HG03378 (cell line): Measurements from ENCODE around the gene YWHAB.

ENCODE experiments used
- ATAC-seq: cut with Tn5 transposase; IDR thresholded peaks from one replicate; pipeline ENCODE4 v1.9.1; 2021; ENCODE audit warnings: mild to moderate bottlenecking, moderate library complexity; ENCODE audit not compliant: unreplicated experiment

The YWHAB gene

DNA sequence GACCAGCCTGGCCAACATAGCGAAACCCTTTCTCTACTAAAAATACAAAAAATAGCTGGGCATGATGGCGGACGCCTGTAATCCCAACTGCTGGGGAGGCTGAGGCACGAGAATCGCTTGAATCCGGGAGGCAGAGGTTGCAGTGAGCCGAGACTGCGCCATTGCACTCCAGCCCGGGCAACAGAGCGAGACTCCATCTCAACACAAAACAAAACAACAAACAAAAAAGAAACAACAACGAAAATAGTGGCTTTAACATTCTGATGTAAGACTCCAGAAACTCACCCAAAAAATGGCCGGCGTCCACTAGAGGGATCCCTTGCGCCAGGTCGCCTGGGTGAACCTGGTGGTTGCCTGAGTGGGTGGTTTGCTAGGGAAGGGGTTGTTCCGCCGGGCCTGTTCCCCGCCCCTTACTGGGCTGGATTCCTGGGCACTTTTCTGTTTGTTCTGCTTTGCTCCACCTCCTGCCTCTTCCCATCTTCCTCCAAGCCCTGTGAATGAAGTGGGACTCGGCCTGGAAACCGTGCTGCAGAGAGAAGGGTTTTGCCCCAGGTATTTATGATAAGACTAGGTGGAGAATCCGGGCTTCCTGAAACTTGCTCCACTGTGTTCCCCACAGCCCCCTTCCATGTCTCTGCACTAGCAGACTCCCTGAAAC lies 25.9 kb downstream of the YWHAB start:
- ATAC-seq: no peak

DNA sequence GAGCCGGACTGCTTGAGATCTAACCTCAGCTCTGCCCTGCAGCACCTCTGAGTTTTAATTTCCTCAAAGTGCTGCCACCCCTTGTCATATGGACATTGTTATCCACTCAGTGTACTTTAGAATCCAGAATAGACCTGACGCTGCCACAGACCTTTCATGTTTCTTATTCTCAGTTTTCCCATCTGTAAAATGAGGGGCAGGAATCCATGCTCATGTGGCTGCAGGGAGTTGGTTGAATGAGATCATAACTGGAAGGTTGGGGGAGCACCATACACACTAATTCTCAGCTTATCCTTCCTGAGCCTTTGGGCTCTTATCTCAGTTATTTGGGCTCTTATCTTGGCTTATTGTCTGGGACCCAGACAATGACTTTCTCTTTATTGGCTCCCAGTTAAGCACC lies 26.7 kb downstream of the YWHAB start:
- no peak for ATAC-seq

DNA sequence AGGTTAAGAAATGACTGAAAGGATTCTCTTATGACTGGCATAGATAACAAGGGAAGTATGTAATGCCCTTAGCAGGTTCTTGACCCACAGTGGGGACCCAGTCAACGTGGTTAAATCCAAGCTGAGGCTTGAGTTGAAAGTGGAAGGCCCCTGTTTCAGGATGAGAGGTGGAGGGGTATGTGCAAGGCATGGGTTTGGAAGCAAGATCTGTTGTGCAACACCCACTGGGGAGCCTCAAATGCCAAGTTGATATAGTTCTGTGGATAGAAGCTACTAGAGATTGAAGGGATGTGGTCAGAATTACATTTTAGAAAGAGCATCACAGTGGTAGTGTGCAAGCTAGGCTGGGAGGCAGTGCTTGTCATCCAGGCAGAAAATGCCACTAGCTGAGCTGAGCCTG lies 29.4 kb downstream of the YWHAB start:
- no peak for ATAC-seq

DNA sequence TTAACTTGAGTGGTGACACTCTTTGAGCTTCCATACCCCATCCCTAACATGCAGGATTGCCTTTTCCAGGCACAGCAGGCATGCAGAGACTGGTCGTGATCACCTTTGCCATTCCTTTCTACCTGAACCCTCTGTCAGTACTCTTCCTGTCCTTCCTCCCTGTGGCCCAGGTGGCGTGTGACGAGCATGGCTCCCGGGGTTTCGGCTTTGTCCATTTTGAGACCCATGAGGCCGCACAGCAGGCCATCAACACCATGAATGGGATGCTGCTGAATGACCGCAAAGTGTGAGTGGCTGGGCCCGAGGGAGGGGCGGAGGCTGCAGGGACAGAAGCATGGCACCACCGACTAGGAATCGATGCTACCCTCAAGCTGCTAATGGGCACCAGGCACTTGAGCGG lies 31.1 kb downstream of the YWHAB start:
- no peak for ATAC-seq

DNA sequence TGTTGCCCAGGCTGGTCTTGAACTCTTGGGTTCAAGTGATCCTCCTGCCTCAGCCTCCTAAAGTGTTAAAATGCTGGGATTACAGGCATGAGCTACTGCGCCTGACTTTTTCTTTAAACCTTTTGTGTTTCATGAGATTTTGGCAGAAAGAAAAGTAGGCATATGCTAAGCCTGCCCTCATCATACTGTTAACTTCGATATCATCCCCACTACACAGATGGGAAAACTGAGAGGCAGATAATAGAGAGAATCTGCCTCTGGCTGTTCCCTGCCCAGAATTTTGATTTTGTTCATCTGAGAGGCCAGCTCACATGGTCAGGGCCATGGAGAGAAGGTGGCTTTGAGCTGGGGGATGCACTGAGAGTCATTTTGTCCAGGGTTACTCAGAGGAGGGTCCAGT lies 31.9 kb downstream of the YWHAB start:
- ATAC-seq: no peak

DNA sequence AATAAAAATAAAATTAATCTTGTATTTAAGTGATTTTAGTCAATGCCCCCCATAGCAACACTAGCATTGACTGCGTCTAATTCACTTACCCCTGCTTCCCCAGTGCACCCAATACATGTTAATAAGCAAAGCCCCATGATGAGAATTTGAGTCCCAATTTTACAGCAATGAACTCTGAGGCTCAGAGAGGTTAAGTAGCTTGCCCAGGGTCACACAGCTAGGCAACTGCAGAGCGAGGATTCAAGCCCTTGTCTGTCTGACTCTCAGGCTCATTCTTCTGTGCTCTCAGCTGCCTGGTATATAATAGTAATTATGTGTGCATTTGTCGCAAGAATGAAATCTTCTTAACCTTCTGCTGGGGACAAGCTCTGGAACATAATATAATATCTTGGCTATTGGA lies 32.8 kb downstream of the YWHAB start:
- no peak for ATAC-seq

DNA sequence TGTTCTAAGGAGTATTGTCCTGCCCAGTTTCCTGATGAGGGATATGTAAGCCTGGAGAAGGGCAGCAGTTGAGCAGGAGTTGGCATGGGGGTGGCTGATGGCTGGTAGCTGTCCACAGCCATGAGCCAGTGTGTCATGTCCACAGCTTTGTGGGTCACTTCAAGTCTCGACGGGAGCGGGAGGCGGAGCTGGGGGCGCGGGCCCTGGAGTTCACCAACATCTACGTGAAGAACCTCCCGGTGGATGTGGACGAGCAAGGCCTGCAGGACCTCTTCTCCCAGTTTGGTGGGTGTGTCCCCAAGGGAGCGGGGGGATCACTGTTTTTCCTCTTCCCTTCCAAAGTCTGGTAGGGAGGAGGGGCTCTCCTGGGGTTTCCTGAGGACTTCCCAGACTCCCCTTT lies 33.3 kb downstream of the YWHAB start:
- no peak for ATAC-seq

DNA sequence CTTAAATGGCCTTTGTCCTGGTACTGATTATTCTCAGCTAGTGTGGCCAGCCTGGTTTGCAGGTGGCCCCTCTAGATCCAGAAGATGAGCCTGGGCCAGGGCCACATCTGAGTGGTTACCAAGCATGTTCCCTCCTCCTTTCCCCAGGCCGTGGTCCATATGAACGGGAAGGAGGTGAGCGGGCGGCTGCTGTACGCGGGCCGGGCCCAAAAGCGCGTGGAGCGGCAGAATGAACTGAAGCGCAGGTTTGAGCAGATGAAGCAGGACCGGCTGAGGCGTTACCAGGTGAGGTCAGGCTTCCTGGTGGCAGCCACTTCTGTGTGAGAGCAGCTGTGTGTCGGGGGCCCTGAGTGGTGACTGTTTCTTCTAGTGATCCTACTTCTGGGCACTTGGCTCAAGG lies 35.9 kb downstream of the YWHAB start:
- no peak for ATAC-seq

DNA sequence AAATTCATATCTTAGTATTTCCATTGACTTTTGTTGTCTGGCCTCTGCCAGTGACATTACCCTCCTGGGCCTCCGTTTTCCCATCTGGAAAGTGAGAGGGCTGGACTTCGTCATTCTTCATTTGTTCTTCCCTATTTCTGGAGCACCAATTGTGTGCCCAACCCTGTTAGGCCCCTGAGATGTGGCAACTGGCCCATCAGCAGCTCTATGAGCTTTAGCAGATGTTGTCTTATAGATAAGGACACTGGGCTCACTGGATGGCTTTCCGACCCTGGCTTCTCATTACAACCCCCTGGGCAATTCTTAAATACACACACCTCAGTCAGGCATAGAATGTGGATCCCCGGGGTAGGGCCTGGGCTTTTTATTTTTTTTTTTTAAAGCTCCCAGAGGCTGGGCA lies 39.0 kb downstream of the YWHAB start:
- ATAC-seq: no peak

DNA sequence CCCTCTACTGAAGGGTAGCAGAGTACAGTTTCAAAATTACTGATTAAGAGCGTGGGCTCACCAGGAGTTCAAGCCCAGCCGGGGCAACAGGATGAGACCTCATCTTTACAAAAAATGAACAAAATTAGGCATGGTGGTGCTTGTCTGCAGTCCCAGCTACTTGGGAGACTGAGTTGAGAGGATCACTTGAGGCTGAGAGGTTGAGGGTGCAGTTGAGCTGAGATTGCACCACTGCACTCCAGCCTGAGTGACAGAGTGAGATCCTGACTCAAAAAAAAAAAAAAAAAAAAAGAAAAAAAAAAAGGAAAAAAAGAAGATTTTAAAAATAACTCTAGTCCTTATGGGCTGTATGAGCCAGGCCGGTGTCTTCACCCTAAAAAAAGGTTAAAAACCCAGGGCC lies 43.1 kb downstream of the YWHAB start:
- ATAC-seq: no peak

DNA sequence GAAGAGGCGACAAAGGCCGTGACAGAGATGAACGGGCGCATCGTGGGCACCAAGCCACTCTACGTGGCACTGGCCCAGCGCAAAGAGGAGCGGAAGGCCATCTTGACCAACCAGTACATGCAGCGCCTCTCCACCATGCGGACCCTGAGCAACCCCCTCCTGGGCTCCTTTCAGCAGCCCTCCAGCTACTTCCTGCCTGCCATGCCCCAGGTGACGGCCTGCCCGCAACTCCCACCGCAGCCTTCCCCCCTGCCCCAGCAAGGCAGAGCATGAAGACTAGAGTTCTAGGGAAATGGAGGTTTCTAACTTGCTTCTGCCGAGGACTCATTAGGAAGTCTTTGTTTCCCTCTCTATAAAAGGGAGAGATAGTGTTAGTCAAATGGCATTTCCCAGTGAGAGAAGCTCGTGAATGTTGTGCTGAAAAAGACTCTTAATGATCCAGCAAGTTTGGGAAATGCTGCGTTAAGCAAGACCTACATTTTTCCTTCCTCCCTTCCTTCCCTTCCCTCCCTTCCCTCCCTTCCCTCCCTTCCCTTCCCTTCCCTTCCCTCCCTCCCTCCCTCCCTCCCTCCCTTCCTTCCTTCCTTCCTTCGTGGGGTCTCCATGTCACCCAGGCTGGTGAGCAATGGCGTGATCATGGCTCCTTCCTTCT lies 45.1 kb downstream of the YWHAB start:
- ATAC-seq: no peak

DNA sequence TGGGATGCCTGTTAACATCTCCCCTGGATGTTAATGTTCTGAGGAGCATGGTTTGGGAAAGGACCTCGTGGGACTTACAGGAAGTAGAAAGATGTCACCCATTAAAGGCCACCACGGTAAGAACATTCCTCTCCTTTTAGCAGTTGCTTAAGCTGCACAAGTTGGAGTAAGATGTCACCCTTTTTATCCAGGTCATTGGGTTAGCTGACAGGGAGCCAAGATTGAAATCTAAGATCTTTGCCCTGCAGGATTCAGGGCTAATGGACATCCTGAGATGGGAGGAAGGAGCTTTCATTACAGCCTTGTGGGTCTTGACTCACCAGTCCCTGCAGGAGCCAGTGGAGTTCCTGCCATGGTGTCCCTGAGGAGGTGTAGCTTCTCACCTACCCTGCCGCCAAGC lies 46.4 kb downstream of the YWHAB start:
- no peak for ATAC-seq

DNA sequence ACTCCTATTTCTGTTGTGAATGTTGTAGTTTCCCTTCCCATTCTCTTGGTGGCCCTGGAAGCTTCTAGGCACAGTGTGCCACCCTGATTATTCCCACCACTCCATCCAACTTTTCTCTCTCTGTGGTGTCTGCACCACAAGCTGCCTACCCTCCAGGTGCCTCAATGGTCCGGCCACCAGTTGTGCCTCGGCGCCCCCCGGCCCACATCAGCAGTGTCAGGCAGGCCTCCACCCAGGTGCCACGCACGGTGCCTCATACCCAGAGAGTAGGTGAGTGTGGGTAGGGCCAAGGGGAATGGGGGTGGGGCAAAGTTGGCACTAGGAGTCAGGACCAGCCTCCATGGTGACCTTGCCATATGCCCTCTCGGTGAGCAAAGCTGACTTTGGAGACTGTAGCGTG lies 47.4 kb downstream of the YWHAB start:
- no peak for ATAC-seq

DNA sequence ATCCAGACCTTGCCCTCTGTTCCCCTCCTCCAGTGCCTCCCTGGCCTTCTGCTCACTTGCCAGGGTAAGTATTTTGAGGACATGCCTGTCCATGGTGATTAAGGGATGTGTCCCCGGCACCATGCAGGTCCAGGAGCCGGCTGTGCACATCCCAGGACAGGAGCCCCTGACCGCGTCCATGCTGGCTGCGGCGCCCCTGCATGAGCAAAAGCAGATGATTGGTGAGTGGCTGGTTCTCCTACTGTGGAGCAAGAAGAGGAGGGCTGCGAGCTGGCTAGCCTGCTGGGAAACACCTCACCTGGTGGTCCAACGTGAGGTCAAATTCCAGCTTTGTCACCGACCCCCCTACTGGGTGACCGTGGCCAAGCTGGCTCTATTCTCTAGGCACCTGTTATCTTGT lies 51.0 kb downstream of the YWHAB start:
- no peak for ATAC-seq

DNA sequence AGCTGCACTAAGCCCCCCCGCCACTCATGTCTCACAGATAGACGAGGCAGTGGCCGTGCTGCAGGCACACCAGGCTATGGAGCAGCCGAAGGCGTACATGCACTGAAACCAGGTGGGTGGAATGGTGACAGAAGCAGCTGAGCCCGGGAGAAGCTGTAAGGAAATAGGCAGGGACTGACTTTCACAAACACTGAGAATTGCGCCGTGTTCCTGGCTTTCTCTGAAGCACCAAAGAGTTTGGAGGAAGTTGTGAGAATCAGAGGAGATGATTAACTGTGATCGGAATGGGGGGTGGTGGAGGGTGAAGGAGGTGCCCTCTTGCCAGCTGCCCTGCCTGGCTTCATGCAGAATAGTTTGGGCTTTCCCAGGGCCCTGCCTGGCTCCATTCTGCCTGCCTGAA lies 53.1 kb downstream of the YWHAB start:
- no peak for ATAC-seq

DNA sequence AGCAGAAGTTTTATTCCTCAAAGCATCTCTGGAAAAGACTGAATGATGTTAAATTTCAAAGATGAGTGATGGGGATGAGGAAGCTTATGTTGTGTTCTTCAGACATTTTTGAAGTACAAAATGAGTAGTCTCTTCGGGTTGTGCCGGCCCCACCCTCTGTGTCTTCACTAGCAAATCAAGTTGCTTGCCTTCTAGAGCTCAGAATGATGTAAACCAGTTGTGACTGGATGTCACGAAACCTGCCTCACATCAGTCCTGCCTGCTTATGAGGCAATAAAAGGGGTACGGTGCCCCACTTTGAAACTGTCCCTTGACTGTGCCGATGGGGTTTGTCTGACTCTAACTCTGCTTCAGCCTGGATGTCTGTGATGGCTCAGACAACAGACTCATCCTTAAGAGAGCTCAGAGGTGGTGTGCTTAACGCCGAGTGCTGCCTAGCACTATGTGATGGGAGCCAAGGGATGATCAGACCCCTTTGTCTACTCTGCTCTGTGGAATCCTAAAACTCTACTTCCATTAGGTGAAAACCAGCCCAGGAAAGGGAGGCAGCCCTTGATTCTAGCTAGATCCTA lies 55.7 kb downstream of the YWHAB start:
- ATAC-seq: no peak

DNA sequence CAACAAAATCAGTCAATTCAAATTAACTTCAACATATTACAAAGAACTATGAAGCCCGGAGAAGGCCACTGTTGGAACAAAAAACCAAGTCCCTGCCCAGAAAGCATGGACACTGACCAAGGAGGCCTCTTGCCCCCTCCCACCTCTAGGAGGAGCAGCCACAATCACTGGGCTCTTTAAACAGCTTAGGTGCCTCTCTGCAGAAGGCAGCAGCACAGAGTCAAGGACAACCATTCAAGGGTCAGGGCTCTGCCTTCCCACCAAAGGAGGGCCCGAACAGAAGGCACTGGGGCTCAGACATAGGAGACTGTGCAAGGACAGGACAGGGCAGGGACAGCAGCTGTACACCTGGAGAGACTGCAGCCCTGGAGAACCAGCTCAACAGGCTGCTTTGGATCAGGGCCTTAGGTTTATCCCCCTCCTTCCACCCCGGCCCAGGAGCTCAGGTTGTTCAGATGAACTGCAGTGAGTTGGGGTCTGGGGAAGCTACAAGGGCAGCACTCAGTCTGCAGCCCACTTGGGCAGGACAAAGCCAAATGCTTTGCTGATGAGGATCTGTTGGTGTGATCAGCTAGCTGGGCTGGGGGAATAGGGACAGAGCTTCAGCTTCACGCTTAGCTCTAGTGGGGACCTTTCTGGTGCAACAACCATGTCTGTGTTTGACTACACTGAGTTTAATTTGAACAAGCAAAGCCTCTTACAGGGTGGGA lies 56.9 kb downstream of the YWHAB start:
- no peak for ATAC-seq

DNA sequence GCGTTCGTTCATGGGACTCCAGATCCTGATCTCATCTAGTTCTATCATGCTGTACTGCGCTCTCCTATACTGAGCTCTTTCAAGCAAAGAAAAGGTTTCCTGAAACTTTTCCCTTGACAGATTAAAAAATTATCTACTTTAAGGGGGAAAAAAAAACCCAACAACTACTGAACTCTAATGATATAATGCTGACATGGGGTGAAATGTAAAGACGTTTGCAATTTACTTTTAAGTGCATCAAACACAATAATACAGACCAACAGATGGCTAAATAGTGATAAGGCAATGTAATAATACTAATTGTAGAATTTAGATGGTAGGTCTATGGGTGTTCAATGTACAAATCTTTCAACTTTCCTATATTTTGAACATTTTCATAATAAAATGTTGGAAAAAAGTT lies 58.3 kb downstream of the YWHAB start:
- no peak for ATAC-seq

DNA sequence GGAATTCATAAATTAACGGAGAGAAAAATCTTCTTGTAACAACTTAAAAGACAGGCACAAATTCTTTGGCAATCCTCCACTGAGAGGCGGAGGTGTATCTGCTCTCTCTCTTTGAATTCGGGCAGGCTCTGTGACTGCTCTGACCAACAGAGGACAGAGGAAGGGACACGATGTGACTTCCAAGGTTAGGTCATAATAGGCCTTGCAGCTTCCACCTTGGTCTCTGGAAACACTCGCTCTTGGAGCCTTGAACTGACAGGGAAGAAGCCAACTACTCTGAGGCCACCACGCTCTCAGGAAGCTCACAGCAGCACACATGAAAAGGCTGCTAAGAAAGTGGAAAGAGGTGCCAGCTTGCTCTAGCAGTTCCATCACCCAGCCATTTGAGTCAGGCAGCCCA lies 59.8 kb downstream of the YWHAB start:
- ATAC-seq: no peak

DNA sequence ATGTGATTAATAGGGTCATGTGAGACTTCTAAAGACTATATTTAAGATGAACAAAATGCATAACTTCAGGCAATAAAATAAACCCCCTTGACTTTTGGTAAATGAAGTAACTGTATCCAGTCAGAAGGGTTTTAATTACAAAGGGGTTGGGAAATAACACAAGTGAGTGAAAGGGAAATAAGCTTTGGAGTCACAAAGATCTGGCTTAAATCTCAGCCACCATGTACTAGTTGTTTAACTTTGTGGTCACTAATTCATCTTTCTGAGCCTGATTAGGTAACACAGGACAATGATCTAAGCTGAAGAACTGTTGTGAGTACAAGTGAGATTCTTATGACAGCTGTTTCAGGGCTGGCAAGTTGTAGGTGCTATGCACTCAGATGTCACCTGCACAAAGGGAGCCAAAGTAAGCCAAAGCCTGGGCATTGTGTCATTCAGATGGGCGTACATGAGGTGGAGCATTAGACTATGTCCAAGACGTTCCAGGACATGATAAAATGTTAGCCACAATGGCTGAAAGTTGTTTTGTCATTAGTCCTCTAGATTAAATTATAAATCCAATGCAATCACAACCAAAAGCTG lies 60.9 kb downstream of the YWHAB start:
- ATAC-seq: no peak

DNA sequence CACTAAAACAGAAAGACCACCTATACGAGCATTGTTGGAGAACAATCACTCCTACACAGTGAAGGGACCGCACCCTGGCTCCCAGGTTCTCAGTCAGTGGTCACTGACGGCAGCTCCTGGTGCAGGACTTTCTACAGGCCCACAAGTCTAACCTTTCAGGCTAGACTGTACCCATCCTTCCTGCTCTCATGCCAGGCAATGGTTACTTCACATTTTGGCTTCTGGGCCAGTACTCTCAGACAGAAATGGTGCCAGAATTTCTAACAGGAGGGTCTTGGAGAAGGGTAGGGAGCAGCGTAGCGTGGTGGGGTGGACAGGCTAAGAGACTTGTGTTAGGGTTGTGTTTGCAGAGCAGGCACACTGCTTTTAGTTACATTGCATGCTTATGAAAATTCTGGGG lies 62.6 kb downstream of the YWHAB start:
- no peak for ATAC-seq

DNA sequence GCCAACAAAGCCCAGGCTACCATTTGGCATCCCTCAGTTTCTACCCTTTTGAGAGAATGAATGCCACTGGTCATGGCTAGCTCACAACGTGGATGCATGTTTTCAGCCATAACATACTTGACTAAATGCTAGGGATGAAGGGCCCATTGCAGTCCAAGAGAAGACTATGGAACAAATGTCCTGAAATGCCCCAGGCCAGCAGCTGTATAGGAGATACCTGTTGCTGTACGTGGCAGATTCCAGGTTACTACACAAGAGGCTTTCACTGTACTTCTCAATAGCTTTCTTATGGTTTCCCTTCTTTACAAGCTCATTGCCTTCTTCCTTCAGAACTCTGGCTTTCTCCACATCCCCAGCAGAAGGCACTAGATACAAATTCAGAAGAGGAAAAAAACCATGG lies 63.0 kb downstream of the YWHAB start:
- no peak for ATAC-seq
